Hepatocyte (in vitro differentiated cells): ENCODE data around the gene NLRC5.

Experiments
- CTCF ChIP-seq: fragments of 200-600 bp; sonication (generic); IDR thresholded peaks from 2 replicates; pipeline ENCODE4 v1.5.1; 2016; ENCODE audit warnings: antibody characterized with exemption, mild to moderate bottlenecking; ENCODE audit not compliant: poor library complexity
- EZH2 ChIP-seq: fragments of 200-600 bp; sonication (generic); IDR thresholded peaks from 2 replicates; pipeline ENCODE4 v1.6.1; 2016; ENCODE audit warnings: antibody characterized with exemption, mild to moderate bottlenecking, borderline replicate concordance

GRCh38 chr16:56997931-56998330 lies 8.6 kb downstream of the NLRC5 start:
- no peak for TF ChIP-seq EZH2
- no peak for TF ChIP-seq CTCF
